Ureter (tissue), 1 donor: ENCODE data around the gene PAX9. TPM values are rescaled to one million over a fixed set of nuclear protein-coding genes. Genes with fewer than 3 reads are reported as not detected.
"Not testable (repeated sequence)": the region's sequence is repeated elsewhere in the genome, so short reads cannot be mapped to it uniquely, and the experiment has no call there.

ENCODE experiments used
- DNase-seq: peaks from one replicate; pipeline ENCODE4 v3.0.0-alpha.2; 2020; ENCODE audit warnings: low spot score
- total RNA-seq: library from RNA; stranded (reverse); gene quantifications from one replicate; pipeline ENCODE4 v1.2.4, GENCODE V29; 2023
- donor health status: DM: yes; HTN: yes; CAD: no.

Gene PAX9
- total RNA-seq, 1 donor from 2014 or later: 2.1 TPM

DNA sequence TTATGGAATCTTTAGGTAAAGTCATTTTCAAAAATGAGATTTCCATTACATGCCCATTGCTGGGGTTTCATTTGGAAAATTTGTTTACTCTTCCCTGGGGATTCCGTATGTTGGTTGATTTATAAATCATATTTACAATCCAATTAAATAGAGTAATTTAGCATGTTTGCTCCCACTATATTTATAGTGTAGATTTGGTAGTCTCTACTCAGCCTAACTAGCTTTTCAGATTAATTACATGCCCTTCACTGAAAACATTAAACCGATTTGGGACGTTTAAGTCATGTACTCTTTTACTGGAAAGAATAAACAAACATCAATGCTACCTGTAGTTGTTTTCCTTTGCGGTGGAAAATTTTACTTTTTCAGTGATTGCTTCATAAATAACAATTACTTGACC lies 10.4 kb downstream of the PAX9 start:
- DNase-seq: no peak

DNA sequence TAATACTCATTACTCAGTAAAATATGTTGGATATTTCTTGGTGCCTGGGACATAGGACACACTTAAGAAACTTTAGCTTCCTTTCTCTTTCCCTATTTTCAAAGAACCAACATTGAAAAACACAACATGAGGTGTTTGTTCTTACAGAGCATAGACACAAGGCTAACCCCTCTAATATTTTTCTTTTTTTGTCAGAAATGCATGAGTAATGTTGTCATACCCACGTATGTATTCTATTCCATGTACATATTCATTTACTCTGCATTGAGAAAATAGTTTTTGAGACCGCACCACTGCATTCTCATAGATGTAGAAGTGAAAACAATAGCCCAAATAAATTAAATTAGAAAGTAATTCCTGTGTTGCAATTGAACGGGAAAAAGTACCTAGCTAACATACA lies 13.0 kb downstream of the PAX9 start:
- no peak for DNase-seq

DNA sequence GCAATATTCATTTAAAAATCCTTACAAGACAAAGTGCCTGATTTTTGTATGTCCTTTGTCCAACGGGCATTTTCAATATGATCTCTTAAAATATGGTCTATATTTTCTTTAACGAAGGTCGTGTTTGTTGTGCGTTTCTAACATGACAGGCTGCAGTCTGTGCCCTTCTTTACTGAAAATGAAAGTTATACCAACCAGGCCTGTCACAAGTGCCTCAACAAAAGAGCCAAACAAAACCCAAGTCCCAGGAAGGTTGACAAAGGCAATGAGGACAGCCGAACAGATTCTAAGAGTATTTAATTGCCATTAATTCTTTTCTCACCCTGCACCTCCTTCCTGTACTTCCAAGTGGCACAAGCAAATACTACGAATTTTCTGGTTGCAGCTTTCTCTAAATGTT lies 13.9 kb downstream of the PAX9 start:
- DNase-seq: no peak

DNA sequence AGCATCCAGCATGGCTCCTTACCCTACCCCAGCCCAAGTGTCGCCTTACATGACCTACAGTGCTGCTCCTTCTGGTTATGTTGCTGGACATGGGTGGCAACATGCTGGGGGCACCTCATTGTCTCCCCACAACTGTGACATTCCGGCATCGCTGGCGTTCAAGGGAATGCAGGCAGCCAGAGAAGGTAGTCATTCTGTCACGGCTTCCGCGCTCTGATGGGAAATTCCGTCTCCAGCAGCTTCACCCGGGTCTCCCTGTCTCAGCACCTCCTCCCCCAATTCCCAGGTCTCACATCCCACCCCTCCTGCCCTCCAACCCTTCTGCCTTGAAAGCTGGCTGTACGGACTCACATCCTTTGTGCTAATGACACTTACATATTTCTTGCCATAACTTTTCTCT lies 14.6 kb downstream of the PAX9 start:
- DNase-seq: no peak

DNA sequence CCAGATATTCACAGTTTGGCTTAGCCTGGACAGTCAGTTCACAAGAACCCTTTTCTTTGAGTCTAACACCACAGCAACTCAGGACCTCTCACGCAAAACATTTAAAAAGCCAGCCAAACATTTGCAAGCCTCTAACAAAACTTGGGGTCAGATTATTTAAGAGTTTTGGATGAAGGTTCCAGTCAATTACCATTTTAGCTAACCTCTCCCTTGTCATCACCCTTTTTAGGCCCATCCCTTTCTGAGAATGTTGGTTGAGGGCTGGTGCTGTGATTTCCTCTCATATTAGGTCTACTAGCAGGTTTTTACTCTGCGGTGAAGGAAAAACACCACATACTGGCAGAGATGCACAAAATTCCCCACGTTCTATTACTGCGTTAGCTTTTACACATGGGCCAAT lies 20.7 kb downstream of the PAX9 start:
- no peak for DNase-seq

DNA sequence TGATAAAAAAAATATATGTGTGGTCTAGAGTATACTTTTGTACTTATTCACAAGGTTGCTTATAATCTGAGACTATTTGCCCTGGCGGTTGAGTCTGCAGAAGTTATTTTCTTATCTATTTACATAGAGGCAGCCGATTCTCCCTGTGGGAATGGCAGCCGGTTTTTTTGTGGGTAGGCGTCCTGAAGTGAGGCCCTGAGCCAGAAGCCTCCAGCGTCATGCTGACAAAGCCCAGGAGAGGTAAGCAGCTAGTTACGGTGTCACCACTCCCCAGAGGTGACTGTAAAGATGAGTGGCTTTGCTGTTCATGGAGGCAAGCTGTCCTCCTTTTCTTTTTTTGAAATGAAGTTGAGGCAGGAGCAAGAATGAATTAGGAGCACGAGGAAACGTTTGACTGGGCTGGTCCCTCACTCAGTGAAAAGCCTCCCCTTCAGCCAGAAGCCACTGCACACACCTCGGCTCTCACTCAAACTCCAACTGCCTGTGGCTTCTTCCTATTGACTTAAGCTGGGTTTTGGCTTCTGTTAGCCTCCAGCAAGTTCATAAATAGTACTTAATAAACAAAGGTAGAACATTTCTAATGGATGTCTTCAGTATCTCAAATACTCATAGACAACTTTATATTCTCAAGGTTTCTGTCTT lies 21.5 kb downstream of the PAX9 start:
- no peak for DNase-seq

DNA sequence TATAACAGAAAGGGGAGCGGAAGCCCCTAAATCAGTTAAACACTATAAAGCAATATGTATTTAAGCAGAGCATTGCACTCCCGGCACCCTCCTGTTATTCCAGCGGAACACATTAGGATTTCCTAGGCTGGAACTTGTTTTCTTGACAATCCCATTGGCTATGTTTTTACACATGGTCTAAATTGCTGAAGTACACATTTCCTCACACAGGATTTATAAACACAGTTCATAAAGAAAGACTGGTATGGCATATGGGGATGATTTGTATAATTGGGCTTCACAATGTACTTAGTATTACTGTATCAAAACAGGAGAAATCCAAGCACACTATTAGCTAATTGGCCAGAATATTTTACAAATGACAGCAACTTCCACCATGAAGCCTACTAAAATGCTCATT lies 23.3 kb downstream of the PAX9 start:
- no peak for DNase-seq

DNA sequence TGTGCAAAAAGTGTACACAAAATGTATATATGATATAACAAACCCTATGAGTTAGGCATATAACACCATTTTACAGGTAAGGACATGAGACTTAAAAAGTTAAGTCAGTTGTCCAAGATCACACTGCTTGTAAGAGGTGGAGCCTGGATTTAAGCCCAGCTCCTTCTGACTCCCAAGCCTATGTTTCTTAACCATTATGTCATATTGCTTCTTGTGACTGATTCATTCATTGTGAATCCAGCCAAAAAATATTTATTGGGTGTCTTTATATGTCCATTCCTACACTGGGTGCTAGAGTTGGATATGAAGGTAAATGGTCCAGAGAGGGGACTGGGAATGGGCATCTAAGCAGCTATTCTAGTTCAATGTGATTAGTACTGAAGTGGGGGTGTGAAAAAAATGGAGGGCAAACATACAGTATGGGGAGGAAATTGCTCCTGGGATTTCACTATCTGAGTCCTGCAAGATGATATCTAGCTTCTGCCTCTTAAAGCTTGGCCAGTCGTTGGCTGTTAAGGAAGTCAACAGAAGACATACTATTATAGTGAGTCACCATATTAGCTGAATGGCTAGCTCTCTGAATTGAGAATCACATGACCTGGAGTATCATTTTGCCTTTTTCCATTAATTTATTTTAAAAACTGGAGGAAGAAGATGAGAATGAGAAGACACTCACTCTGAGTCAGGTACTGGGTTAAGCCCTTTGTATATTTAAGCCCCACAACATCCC lies 28.8 kb downstream of the PAX9 start:
- no peak for DNase-seq

DNA sequence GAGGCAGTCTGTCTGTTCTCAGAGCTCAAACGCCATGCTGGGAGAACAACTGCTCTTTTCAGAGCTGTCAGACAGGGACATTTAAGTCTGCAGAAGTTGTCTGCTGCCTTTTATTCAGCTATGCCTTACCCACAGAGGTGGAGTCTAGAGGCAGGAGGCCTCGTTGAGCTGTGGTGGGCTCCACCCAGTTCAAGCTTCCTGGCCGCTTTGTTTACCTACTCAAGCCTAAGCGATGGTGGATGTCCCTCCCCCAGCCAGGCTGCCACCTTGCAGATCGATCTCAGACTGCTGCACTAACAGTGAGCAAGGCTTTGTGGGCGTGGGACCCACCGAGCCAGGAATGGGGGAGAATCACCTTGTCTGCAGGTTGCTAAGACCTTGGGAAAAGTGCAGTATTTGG lies 37.8 kb downstream of the PAX9 start:
- not testable (repeated sequence) for DNase-seq

DNA sequence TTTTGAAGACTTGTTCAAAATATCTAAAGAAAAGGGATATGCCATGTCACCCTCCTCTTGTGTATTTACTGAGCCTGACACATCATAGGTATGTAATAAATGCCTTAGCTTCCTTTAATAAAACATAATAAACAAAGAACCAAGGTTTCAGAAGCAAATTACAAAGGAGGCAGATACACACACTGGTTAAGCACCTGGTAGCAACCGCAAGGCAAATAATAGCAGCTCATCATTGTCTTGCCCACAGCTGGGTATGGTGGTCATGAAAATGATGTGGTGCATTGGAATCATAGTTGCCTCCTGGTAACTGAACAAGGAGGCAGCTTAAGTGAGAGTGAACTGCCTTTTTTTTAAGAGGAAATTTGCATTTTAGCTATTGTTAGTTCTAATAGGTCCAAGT lies 39.0 kb downstream of the PAX9 start:
- no peak for DNase-seq

DNA sequence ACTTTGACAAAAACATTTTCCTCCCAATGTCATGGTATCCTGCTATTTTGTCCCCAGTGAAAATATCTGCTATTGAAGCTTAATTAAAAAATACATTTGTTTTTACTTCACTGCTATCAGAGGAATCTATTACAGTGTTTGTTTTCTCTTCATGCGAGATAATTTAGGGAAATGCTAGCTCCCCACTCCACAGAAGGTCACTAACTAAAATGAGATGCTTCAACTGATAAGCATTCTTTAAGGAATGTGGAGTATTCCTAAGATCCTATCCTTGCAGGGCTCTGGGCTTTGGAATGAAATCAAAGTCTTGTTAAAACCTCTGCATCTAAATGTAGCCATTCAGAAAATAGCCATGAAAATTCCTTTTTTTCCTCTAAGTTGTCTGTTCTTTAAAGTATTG lies 39.5 kb downstream of the PAX9 start:
- no peak for DNase-seq

DNA sequence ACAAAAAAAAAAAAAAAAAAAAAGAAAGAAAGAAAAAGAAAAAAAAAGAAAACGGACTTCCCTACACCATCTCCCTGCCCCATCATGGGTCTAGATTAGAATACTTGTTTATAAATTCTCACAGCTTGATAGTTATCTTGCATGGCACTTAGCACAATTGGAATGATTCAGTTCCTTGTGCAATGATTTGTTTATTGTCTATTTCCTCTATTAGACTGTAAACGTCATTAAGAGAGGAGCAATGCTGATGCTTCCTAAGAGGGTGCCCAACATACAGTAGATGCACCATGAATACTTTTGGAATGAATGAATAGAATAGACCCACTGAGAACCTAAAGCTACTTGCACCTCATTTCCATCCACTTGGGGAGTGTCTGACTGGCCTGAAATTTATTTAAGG lies 40.8 kb downstream of the PAX9 start:
- no peak for DNase-seq

DNA sequence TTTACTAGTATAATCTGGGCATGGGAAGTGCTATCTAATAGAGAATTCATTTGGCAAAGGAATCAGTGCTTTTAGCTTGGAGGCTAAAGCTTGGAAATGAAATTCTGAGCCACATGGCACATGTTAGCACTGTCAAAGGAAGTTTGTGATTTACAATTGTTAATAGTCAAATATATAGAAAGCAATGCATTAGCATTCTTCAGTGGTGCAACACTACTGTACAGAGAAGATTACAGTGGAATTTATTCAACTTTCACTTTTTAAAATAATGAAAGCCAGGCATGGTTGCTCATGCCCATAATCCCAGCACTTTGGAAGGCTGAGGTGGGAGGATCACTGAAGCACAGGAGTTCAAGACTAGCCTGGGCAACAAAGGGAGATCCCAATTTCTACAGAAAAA lies 45.9 kb downstream of the PAX9 start:
- DNase-seq: no peak

DNA sequence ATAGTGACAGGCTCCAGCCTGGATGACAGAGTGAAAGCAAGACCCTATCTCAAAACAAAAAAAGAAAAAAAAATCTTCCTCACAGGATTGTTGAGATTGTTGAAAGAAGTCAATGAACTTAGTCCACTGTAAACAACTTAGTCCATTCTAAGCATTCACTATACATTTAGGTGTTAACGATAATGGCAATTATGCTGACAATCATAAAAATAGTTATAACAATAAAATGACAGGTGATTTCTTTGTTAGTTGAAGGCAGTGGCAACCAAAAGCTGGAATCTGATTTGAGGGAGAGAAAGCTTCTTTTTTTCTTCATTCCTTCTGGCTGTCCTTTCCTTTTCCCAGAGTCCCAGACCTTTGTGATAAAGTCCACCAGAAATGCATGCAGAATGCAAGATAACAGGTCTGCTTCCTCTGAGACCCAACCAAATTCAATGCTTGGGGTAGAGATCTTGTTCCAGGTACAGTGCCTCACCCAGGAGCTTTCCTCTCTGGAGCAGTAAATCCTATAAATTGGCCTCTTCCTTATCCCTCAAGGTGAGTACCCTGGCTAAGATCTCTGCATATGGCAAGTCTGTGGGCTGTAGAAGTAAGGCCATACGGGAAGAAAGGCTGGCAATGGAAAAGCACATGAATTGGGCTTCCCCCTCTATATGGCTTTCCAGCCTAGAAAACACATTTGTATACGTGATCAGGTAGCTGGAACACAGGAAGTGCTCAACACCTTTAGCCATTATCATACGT lies 52.5 kb downstream of the PAX9 start:
- no peak for DNase-seq

DNA sequence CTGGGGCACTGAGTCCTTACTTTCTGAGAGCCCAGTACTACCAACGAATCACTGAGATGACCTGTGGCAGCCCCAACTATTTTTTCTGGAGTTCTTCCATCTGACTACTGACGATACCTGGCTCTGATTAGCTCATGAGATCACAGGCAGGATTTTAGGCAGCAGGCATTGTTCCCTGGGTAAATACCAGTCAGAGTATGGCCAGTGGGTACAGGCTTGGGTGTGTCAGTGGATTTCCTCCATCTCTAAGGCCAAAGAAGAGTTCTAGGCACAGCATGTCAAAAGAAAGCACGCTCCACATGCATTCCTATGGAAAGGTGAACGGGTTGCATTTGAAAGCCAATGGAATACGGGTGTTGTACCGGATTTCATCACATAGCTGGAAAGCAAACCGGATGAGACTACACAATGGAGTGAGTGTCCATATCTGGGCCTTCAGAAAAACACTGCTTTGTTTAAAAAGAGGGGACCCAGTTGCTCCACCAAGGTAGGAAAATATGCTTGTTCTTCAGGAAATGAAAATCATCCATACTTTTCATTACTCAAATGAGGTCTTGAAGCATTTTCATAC lies 55.0 kb downstream of the PAX9 start:
- no peak for DNase-seq

DNA sequence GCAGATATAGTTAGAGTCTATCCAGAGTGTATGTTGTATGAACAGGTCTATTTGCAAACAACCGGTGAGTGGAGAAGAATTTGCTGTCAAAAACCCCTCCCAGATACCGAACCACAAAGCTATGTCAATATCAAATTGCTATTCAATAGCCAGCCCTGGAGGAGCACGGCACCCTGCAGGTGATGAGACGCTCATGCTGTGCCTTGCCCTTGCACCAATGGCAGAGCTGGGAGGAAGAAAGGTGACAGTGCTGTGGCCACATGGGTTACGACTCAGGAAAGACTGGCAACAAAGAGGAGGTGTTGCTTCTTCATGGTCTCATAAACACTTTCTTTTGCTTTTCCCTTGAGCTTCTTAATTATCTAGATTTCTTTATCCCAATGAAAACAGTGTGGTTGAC lies 55.7 kb downstream of the PAX9 start:
- DNase-seq: no peak

DNA sequence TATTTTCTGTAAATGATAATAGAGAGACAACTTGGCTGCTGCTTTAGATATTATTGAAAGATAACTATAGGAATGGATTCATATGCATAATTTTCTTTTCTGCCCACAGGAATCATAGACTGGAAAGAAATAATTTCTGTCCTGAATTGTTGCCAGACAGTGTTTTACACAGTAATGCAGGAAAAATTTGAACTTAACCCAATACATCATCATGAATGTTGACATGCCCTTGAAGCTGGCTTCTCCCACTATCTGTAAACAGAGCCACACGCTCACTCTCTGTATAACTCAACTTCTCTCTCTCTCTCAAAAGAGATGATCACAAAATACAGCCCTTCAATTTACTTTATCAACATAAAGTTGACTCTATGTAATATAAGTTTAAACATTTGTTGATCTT lies 56.6 kb downstream of the PAX9 start:
- no peak for DNase-seq

DNA sequence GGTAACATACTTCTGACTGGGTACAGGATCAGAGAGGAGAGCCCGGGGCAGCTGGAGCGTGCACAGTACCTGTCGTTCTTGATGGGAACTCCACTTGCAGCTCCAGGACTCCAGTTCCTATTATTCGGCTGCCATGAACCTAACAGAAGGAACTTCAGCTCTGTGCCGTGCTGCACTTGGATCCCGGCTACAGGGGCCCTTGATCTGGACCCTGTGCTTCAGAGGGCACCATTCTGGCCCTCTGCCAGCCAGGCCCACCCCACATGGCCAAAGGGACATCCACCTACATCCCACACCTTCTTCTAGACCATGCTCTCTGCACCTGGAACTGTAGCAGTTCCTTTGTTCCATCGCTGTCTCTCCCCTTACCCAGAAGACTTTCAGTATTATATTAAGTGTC lies 58.2 kb downstream of the PAX9 start:
- DNase-seq: no peak

DNA sequence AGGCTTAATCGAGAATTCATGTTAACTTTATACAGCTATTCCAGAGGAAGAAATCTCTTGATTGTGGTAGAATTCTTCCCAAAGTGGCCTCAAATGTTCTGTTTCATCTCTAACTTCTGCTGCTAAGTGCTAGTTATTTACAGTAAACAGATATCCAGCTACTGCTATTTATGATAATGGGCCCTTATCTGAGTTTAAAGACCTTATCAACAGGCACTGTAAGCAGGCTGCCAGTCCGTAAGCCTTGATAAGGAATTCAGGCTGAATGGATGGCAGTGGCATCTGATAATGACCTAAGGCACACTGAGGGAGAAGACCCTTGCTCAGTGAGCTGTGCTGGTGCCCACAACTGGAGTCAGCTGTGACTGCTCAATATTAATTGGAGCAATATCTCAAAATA lies 59.0 kb downstream of the PAX9 start:
- DNase-seq: no peak

DNA sequence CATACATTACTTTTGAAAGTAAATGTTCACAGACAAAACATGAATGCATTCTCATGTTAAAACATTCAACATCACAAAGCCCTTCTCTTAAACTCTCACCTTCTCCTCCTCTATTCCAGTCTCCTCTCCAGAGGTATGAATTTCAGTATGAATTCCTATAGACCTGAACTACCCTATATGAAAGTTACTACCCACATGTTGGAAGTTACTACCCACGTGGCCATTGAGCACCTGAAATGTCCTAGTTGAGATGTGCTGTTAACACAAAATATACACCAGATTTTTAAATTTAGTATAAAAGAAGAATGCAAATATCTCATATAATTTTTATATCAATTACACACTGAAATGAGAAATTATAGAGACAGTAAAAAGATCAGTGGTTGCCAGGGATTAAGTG lies 60.2 kb downstream of the PAX9 start:
- no peak for DNase-seq

DNA sequence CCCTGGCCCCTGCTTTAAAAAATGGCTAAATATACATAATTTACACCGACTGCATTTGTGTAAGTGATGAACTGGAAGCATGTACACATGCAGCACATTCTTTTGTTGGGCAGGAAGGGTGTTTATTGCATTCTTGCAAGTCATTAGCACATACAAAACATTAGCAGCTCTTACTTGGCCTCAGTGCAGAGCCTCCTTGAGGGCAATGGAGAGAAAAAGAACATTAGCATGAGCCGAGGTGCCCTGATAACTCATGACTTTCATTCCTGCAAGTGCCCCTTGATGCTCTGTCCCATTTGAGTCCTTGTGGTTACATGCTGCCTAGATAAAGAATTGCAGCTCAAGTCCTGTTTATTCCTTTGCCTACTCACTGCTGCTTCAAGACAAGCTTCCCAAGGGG lies 61.9 kb downstream of the PAX9 start:
- no peak for DNase-seq

DNA sequence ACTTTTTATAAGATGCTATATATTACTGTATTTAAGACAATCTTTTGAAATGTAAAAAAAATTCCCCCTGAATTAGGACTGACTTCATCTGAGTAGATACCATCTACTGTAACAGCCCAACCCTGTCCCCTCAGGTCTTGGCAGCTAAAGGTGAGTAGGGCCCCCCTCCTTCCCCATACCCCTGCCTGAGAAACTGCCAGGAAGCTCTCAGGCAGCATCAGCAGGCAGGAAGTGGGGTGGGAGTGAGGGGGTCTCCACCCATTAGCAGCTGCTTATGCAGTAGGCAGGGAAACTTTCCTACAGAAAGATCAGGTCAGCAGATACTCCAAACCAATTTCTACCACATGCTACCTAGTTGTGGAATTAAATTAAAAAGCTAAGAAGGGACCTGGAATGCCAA lies 62.5 kb downstream of the PAX9 start:
- DNase-seq: no peak

DNA sequence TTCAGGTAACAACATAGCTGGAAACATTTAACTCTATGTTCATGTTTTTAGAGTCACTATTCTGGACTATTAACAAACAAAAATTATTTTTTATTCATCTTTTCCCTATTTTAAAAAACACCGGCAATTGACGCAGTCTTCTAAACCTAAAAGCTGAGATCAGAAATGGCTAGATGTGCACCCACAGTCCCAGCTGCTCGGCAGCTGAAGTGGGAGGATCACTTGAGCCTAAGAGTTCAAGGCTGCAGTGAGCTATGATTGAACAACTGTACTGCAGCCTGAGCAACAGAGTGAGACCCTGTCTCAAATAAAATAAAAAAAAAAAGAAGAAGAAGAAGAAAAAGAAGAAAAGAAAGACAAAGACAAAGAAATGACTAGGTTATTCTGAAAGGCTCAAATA lies 64.5 kb downstream of the PAX9 start:
- DNase-seq: no peak
